ENCODE data around the gene PISD. TPM values are rescaled to one million over a fixed set of nuclear protein-coding genes. Genes with fewer than 3 reads are reported as not detected.

PISD gene
- total RNA-seq, 1 experiment from 2014 or later = 31.6 TPM

DNA sequence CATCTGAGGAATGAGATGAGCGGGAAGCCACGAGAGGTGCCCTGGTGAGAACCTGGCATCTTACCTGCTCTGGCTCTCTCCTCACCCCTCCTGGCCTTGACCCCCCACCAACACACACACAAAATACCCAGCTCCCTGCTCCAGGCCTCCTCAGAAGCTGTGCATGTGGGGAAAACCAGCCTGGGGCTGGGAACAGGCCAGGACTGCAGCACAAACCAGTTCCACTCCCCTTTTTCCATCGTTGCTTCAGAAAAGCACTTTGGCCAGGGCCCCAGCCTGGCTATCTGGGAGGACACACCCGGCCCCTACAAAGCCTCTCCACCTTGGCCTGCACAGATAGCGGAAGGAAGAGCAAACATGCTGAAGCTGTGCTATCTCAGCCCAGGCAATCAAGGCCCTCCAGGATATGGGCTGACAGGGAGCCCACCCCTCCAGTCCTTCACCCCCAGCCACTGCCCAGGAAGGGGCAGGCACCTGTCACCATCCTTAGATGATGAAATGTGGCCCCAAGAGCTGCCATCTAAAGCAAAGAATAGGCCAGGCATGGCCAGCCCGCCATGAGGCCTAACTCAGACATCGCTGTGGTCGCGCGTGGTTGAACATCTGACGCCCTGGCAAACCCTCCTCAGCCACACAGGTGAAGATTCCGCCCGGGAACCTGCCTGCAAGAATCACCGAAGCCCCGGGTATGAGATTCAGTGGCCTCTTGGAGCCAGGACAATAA is 35.4 kb downstream of the PISD start:
- no peak overlapping the region for H3K4me3 ChIP-seq (ENCODE audit: low read length)
- H3K4me1 ChIP-seq (ENCODE audit: low read length) = peaks cover 21% of the 10 kb centered on the region
- H4K20me1 ChIP-seq (ENCODE audit: insufficient read depth, low read depth, low read length) = peaks cover 58% of the 10 kb centered on the region
- H3K36me3 ChIP-seq (ENCODE audit: insufficient read depth, low read length) = no peaks in the 10 kb centered on the region
- no peaks in the 10 kb centered on the region for H3K27me3 ChIP-seq (ENCODE audit: low read length)
- DNase-seq = no peak
- H3K9ac ChIP-seq (ENCODE audit: low read length) = no peak overlapping the region
- H3K9me2 ChIP-seq (replicated peaks; ENCODE audit: insufficient read depth, low read length) = no peaks in the 10 kb centered on the region
- H2AFZ ChIP-seq (ENCODE audit: low read length) = no peak overlapping the region
- no peaks in the 10 kb centered on the region for H3K9me3 ChIP-seq (ENCODE audit: low read length)
- peaks cover 64% of the 10 kb centered on the region for H3K79me2 ChIP-seq (ENCODE audit: low read length)
- no peak overlapping the region for H3K27ac ChIP-seq (ENCODE audit: low read length)
- no peak overlapping the region for H3K4me2 ChIP-seq (ENCODE audit: low read depth, low read length, poor library complexity, severe bottlenecking)

DNA sequence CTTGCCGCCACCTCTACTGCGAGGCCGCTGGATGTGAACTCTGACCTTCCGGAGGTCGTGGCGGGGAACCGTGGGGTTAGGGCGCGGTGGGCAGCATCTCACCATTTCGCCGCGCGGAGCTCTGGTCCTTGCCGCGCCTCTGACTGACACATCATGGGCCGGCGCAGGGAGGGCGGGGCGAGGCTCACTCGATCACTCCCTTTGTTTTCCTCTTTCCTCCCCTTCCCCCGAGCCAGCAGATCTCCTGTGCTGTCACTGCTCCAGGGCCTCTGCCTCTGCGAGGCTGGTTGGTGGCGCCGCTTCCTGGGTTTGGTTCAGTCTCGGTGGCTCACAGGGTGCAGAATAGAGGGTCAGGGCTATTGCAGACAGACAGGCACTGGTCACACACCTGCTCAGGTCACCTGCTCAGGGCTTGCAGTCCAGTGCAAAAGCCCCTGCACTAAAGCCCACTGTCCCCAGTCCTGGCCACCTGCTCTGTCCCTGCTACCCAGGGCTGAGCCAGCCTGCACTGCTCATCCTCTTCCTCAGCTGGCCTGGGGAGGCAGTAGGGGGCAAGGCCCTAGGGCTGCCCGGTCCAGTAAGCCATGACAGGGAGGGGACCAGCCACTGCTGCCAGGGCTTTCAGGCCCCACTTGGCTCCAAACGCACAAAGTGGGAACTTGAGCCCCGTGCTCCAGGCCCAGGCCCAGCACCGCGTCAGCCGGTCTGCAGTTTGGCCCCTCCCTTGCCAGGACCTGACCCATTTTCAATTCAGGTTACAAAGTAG is 36.2 kb downstream of the PISD start:
- H4K20me1 ChIP-seq (ENCODE audit: insufficient read depth, low read depth, low read length) = peaks cover 51% of the 10 kb centered on the region
- H3K36me3 ChIP-seq (ENCODE audit: insufficient read depth, low read length) = no peaks in the 10 kb centered on the region
- H3K79me2 ChIP-seq (ENCODE audit: low read length) = peaks cover 57% of the 10 kb centered on the region

DNA sequence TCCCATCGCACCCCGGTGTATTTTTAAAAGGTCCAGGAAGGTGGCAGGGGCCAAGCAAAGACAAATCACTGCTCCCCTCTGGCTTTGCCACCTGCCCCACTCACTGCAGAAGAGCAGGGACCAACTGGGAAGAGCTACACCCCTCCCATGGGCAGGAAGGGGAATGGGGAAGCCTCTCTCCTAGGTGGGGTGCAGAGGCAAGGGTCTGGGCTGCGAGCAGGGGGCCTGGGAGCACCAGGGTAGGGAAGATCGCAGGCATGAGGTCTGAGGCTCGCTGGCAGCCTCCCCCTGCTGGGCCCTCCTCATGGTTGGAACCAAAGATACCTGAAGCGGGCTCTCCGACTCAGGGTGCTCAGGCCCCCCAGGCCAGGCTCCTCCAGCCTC is 36.8 kb downstream of the PISD start:
- Histone ChIP-seq H3K9me3 (ENCODE audit: low read length) (no peaks in the 10 kb centered on the region), H3K79me2 (ENCODE audit: low read length) (peaks cover 54% of the 10 kb centered on the region), H3K9me2 (replicated peaks; ENCODE audit: insufficient read depth, low read length) (no peaks in the 10 kb centered on the region), H3K36me3 (ENCODE audit: insufficient read depth, low read length) (no peaks in the 10 kb centered on the region), H3K27ac (ENCODE audit: low read length) (no peak overlapping the region), H2AFZ (ENCODE audit: low read length) (no peak overlapping the region), H3K27me3 (ENCODE audit: low read length) (no peaks in the 10 kb centered on the region), H4K20me1 (ENCODE audit: insufficient read depth, low read depth, low read length) (peaks cover 50% of the 10 kb centered on the region), H3K9ac (ENCODE audit: low read length) (no peak overlapping the region), H3K4me2 (ENCODE audit: low read depth, low read length, poor library complexity, severe bottlenecking) (no peak overlapping the region), H3K4me3 (ENCODE audit: low read length) (no peak overlapping the region), H3K4me1 (ENCODE audit: low read length) (peaks cover 11% of the 10 kb centered on the region)
- no peak for DNase-seq

More for the DNA sequence above, 36.2 kb downstream of the PISD start:
- Histone ChIP-seq H3K4me2 (ENCODE audit: low read depth, low read length, poor library complexity, severe bottlenecking) (no peak overlapping the region), H3K9me2 (replicated peaks; ENCODE audit: insufficient read depth, low read length) (no peaks in the 10 kb centered on the region), H3K9me3 (ENCODE audit: low read length) (no peaks in the 10 kb centered on the region), H3K27me3 (ENCODE audit: low read length) (no peaks in the 10 kb centered on the region), H3K27ac (ENCODE audit: low read length) (no peak overlapping the region), H3K9ac (ENCODE audit: low read length) (no peak overlapping the region), H2AFZ (ENCODE audit: low read length) (no peak overlapping the region), H3K4me3 (ENCODE audit: low read length) (no peak overlapping the region), H3K4me1 (ENCODE audit: low read length) (peaks cover 13% of the 10 kb centered on the region)
- no peak for DNase-seq

DNA sequence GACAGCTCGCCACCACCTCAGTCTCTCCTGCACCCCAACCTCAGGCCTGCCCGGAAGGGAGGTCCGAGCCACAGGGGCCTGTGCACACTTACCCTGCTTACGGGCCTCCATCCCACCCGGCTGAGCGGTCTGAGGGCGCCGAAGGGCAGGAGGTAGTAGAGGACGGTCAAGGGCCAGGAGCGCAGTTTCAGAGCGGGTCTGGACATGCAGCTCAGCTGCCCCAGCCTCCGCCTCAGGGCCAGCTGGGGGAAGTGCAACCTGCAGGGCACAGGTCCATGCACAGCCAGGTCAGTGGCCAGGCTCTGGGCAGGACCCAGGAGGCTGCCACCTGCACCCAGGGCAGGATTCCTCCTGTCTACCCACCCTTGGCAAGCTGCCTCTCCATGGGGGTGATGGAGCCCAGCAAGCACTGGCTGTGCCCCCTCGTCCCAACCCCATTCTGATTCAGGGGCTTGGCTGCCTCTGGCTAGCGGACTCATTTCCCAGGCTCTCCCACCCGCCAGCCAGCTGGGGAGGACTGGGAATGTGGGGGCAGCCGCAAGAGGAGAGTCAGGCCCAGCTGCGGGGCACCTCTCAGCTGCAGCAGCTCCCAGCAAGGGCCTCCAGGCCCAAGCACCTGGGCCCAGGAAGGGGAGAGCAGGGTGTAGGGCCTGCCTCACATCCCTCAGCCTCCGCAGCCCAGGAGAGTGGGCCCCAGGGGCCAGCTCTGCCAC is 38.3 kb downstream of the PISD start:
- Histone ChIP-seq H3K79me2 (ENCODE audit: low read length) (peaks cover 41% of the 10 kb centered on the region), H3K27me3 (ENCODE audit: low read length) (no peaks in the 10 kb centered on the region), H3K4me2 (ENCODE audit: low read depth, low read length, poor library complexity, severe bottlenecking) (no peak overlapping the region), H4K20me1 (ENCODE audit: insufficient read depth, low read depth, low read length) (peaks cover 36% of the 10 kb centered on the region), H3K4me3 (ENCODE audit: low read length) (no peak overlapping the region), H3K4me1 (ENCODE audit: low read length) (peaks cover 4% of the 10 kb centered on the region; the same call in 1 of the 2 replicates), H3K36me3 (ENCODE audit: insufficient read depth, low read length) (peaks cover 3% of the 10 kb centered on the region; the same call in 1 of the 2 replicates), H3K9me3 (ENCODE audit: low read length) (no peaks in the 10 kb centered on the region), H3K9ac (ENCODE audit: low read length) (no peak overlapping the region), H2AFZ (ENCODE audit: low read length) (no peak overlapping the region), H3K27ac (ENCODE audit: low read length) (no peak overlapping the region), H3K9me2 (replicated peaks; ENCODE audit: insufficient read depth, low read length) (no peaks in the 10 kb centered on the region)
- no peak for DNase-seq

DNA sequence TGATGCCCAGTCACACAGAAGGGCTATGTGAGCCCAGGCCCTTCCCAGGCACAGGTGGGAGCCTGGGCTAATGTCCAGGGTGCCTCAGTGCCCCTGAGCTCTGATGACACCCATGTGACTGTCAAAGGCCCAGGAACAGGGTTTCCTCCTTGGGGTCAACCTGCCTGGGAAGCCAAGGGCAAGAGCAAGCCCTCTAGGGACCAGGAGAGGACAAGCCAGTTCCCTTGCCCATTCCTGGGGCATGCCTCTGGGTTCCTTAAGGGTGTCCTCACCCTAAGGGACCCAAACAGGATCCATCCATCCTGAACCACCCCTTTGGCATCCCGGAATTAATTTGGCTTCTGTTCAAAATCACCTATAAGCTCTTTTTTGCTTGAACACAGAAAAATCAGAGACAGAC is 39.0 kb downstream of the PISD start:
- Histone ChIP-seq H3K27ac (ENCODE audit: low read length) (no peak overlapping the region), H3K9me3 (ENCODE audit: low read length) (no peaks in the 10 kb centered on the region), H3K9ac (ENCODE audit: low read length) (no peak overlapping the region)

DNA sequence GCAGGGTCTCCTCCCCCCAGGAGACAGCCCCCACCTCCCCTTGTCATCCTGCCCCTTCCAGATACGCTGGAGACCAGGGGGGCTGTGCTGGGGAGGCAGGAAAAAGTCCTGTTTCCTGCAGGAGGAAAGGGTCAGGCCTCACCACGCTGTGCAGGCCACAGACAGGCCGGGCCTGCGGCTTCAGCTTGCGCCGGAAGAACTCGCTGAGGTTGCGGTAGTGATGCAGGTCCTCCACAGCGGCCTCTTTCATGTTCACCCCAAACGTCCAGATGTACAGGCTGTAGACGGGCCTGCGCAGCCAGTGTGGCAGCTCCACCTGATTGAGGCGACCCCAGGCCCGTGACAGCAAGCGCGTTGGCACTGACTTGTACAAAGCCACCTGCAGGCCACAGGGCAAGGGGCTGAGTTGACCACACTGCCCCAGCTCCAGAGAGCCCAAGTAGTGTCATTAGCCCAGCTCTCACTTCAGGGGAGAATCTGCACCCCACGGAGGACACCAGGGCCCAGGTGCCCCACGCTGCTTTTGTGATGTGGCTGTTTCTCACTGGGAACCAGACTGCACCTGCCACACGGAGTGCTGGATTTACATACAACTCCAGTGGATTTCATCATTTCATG is 40.4 kb downstream of the PISD start:
- H2AFZ ChIP-seq (ENCODE audit: low read length) = no peak overlapping the region
- no peak overlapping the region for H3K27ac ChIP-seq (ENCODE audit: low read length)
- H3K9me3 ChIP-seq (ENCODE audit: low read length) = no peaks in the 10 kb centered on the region
- peaks cover 19% of the 10 kb centered on the region for H3K79me2 ChIP-seq (ENCODE audit: low read length)
- H3K9me2 ChIP-seq (replicated peaks; ENCODE audit: insufficient read depth, low read length) = no peaks in the 10 kb centered on the region
- peaks cover 28% of the 10 kb centered on the region for H4K20me1 ChIP-seq (ENCODE audit: insufficient read depth, low read depth, low read length)
- H3K4me2 ChIP-seq (ENCODE audit: low read depth, low read length, poor library complexity, severe bottlenecking) = no peak overlapping the region
- H3K9ac ChIP-seq (ENCODE audit: low read length) = no peak overlapping the region
- peaks cover 12% of the 10 kb centered on the region for H3K36me3 ChIP-seq (ENCODE audit: insufficient read depth, low read length)
- no peak overlapping the region for H3K4me3 ChIP-seq (ENCODE audit: low read length)
- peaks cover 7% of the 10 kb centered on the region for H3K4me1 ChIP-seq (ENCODE audit: low read length)
- no peaks in the 10 kb centered on the region for H3K27me3 ChIP-seq (ENCODE audit: low read length)
- no peak for DNase-seq

More for the DNA sequence above, 39.0 kb downstream of the PISD start:
- peaks cover 30% of the 10 kb centered on the region for H4K20me1 ChIP-seq (ENCODE audit: insufficient read depth, low read depth, low read length)
- no peak overlapping the region for H2AFZ ChIP-seq (ENCODE audit: low read length)
- no peaks in the 10 kb centered on the region for H3K27me3 ChIP-seq (ENCODE audit: low read length)
- H3K4me1 ChIP-seq (ENCODE audit: low read length) = peaks cover 4% of the 10 kb centered on the region; the same call in 1 of the 2 replicates
- no peaks in the 10 kb centered on the region for H3K9me2 ChIP-seq (replicated peaks; ENCODE audit: insufficient read depth, low read length)
- H3K79me2 ChIP-seq (ENCODE audit: low read length) = peaks cover 33% of the 10 kb centered on the region
- H3K4me2 ChIP-seq (ENCODE audit: low read depth, low read length, poor library complexity, severe bottlenecking) = no peak overlapping the region
- no peak for DNase-seq
- peaks cover 8% of the 10 kb centered on the region; the same call in 1 of the 2 replicates for H3K36me3 ChIP-seq (ENCODE audit: insufficient read depth, low read length)
- no peak overlapping the region for H3K4me3 ChIP-seq (ENCODE audit: low read length)

DNA sequence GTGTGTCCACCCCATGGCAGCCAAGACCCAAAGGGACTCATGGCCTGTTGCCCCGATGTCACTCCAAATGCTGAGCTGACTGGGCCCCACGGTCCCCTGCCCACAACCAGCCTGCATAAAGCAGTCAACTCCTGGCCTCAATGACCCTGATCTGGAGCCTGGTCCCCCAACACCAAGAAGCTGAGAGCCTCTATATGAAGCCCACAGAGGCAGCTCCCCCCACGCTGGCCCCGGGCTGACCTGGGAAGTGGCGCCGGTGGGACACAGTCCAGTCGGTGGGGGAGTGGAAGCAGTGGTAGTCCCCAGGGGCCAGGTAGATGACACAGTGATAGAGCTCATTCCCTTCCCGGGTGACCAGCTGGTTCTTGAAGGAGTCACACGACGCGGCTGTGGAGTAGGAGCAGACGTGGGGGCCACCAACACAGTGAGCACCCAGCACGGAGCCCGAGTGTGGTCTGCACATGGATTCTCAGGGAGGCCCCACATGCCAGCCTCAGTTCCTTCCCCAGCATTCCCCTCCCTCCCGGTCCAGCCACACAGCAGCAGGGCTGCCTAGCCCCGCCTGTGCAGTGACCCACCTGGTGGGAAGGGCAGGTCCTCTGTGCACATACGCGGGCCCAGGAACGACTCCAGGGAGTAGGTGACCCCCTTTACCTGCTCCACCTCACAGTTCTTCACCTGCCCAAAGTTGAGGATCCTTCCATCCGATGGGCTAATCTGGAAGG is 41.1 kb downstream of the PISD start:
- peaks cover 25% of the 10 kb centered on the region for H4K20me1 ChIP-seq (ENCODE audit: insufficient read depth, low read depth, low read length)
- DNase-seq = no peak
- H3K27ac ChIP-seq (ENCODE audit: low read length) = no peak overlapping the region
- H3K9me3 ChIP-seq (ENCODE audit: low read length) = no peaks in the 10 kb centered on the region
- no peaks in the 10 kb centered on the region for H3K27me3 ChIP-seq (ENCODE audit: low read length)
- H3K79me2 ChIP-seq (ENCODE audit: low read length) = peaks cover 12% of the 10 kb centered on the region
- H3K9ac ChIP-seq (ENCODE audit: low read length) = no peak overlapping the region
- H3K4me2 ChIP-seq (ENCODE audit: low read depth, low read length, poor library complexity, severe bottlenecking) = no peak overlapping the region
- H3K9me2 ChIP-seq (replicated peaks; ENCODE audit: insufficient read depth, low read length) = no peaks in the 10 kb centered on the region
- no peak overlapping the region for H3K4me3 ChIP-seq (ENCODE audit: low read length)
- peaks cover 7% of the 10 kb centered on the region for H3K4me1 ChIP-seq (ENCODE audit: low read length)
- H2AFZ ChIP-seq (ENCODE audit: low read length) = no peak overlapping the region
- H3K36me3 ChIP-seq (ENCODE audit: insufficient read depth, low read length) = peaks cover 14% of the 10 kb centered on the region

Data from Karpas-422 (cell line).